AG09309 (cell line): ENCODE data around the gene SMNDC1.

Source experiments
- DNase-seq: peaks from one replicate; pipeline ENCODE4 v3.0.0-alpha.2; 2010; ENCODE audit warnings: low read depth
- H3K4me3 ChIP-seq: 2 replicates; pipeline ENCODE4 v1.5.1; 2011; ENCODE audit warnings: mild to moderate bottlenecking, low read depth, low read length, moderate library complexity; ENCODE audit not compliant: control insufficient read depth
- CTCF ChIP-seq: IDR thresholded peaks from 2 replicates; pipeline ENCODE4 v1.5.1; 2011; ENCODE audit warnings: mild to moderate bottlenecking, low read depth, low read length, inconsistent platforms; ENCODE audit not compliant: insufficient read depth, control insufficient read depth; ENCODE audit errors: missing control alignments

The SMNDC1 gene

GRCh38 chr10:110296966-110297365 is 7.8 kb downstream of the SMNDC1 start:
- DNase-seq: no peak
- H3K4me3 ChIP-seq: no peak overlapping the region
- TF ChIP-seq CTCF: no peak

- DNase-seq: no peak
- no peak for TF ChIP-seq CTCF
- no peak overlapping the region for H3K4me3 ChIP-seq
Measured at GRCh38 chr10:110286841-110287240, 17.9 kb downstream of the SMNDC1 start.

GRCh38 chr10:110285501-110285900 is 19.2 kb downstream of the SMNDC1 start:
- no peak for DNase-seq
- no peak for TF ChIP-seq CTCF

GRCh38 chr10:110284262-110284661 is 20.5 kb downstream of the SMNDC1 start:
- no peak for TF ChIP-seq CTCF
- no peak overlapping the region for H3K4me3 ChIP-seq
- no peak for DNase-seq

More at GRCh38 chr10:110285501-110285900, 19.2 kb downstream of the SMNDC1 start:
- no peak overlapping the region for H3K4me3 ChIP-seq

- no peak overlapping the region for H3K4me3 ChIP-seq
- TF ChIP-seq CTCF: peak; percentile 72
- DNase-seq: peak; percentile 14
Measured at GRCh38 chr10:110279407-110279986, 25.2 kb downstream of the SMNDC1 start.

GRCh38 chr10:110278562-110279406 is 25.9 kb downstream of the SMNDC1 start:
- no peak overlapping the region for H3K4me3 ChIP-seq
- TF ChIP-seq CTCF: no peak
- DNase-seq: no peak
